ENCODE measurements around the gene ADGRG1.

DNA sequence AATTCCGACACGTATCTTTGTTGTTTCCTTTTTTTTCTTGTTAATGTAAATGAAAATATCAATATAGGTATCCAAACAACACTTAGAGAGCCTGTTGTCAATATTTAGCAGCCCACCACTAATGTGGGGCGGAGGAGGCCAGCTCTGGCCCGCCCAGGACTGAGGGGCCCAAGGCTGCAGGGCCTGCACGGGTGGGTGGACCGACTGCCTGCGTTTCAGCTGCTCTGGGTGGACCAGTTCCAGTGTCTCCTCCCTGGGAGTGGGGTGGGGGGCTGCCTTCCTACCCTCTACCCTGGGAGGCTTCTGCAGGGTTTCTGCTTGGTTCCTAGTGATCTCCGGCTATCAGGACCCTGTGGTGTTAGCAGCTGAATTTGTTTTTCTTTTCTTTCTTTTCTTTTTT is 15.9 kb upstream of the ADGRG1 start:
- TF ChIP-seq, protein P1, sequence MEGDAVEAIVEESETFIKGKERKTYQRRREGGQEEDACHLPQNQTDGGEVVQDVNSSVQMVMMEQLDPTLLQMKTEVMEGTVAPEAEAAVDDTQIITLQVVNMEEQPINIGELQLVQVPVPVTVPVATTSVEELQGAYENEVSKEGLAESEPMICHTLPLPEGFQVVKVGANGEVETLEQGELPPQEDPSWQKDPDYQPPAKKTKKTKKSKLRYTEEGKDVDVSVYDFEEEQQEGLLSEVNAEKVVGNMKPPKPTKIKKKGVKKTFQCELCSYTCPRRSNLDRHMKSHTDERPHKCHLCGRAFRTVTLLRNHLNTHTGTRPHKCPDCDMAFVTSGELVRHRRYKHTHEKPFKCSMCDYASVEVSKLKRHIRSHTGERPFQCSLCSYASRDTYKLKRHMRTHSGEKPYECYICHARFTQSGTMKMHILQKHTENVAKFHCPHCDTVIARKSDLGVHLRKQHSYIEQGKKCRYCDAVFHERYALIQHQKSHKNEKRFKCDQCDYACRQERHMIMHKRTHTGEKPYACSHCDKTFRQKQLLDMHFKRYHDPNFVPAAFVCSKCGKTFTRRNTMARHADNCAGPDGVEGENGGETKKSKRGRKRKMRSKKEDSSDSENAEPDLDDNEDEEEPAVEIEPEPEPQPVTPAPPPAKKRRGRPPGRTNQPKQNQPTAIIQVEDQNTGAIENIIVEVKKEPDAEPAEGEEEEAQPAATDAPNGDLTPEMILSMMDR (IDR thresholded peaks at IDR 0.05) = no peak
- no peak for TF ChIP-seq POLR2A (IDR thresholded peaks at IDR 0.05)
